Common myeloid progenitor, CD34-positive (primary cell): ENCODE data around the gene POLR1C. TPM values are rescaled to one million over a fixed set of nuclear protein-coding genes. Genes with fewer than 3 reads are reported as not detected.
A peak's percentile ranks its signal among the peaks of the same experiment; 100 is the strongest.
"Not testable (repeated sequence)": the region's sequence is repeated elsewhere in the genome, so short reads cannot be mapped to it uniquely, and the experiment has no call there.

Experiments
- CTCF ChIA-PET: fragments of 350-600 bp; sonication (Branson Sonifier 250); formaldehyde crosslinking; loops from one replicate; lab custom pipeline; 2021; ENCODE audit warnings: antibody characterized with exemption; lab: Charles Lee
- POLR2A ChIA-PET: fragments of 350-600 bp; sonication (Branson Sonifier 250); formaldehyde crosslinking; loops from one replicate; lab custom pipeline; 2021; ENCODE audit warnings: antibody characterized with exemption; lab: Charles Lee
- DNase-seq, 3 donors: peaks; one replicate each; pipeline versions ENCODE4 v3.0.0 to v3.0.0-alpha.2; 2013
- H3K27ac ChIP-seq, 2 experiments: 1 replicate in 1 of 2; 2 replicates in 1 of 2; pipeline ENCODE4 v1.7.0; 2013; ENCODE audit warnings: inconsistent platforms in 2 of 2, low read length in 2 of 2, mild to moderate bottlenecking in 2 of 2, low read depth in 1 of 2, moderate library complexity in 1 of 2; ENCODE audit not compliant: severe bottlenecking in 2 of 2, insufficient read depth in 1 of 2, poor library complexity in 1 of 2
- H3K27me3 ChIP-seq, 5 experiments: replicated peaks in 2 of 5; 1 replicate in 3 of 5; 2 replicates in 2 of 5; pipeline versions ENCODE4 v1.6.1 to v1.7.0; 2013; ENCODE audit warnings: low read length in 4 of 5, mild to moderate bottlenecking in 2 of 5, moderate library complexity in 2 of 5, inconsistent platforms in 1 of 5; ENCODE audit not compliant: insufficient read depth in 5 of 5, control insufficient read depth in 4 of 5
- H3K36me3 ChIP-seq, 4 experiments: 1 replicate in 2 of 4; 2 replicates in 2 of 4; pipeline versions ENCODE4 v1.6.1 to v1.7.0; 2013; ENCODE audit warnings: low read length in 3 of 4, control low read depth in 1 of 4, mild to moderate bottlenecking in 1 of 4; ENCODE audit not compliant: control insufficient read depth in 4 of 4, insufficient read depth in 4 of 4
- H3K4me1 ChIP-seq, 4 experiments: 1 replicate in 3 of 4; 2 replicates in 1 of 4; pipeline versions ENCODE4 v1.6.1 to v1.7.1; 2013; ENCODE audit warnings: low read length in 3 of 4, mild to moderate bottlenecking in 3 of 4, control low read depth in 1 of 4, inconsistent platforms in 1 of 4, moderate library complexity in 1 of 4; ENCODE audit not compliant: control insufficient read depth in 4 of 4, insufficient read depth in 4 of 4; ENCODE audit errors: control extremely low read depth in 1 of 4
- H3K4me3 ChIP-seq, 7 experiments: 1 replicate in 4 of 7; 2 replicates in 3 of 7; pipeline versions ENCODE4 v1.5.1 to v1.7.0; 2013; ENCODE audit warnings: mild to moderate bottlenecking in 7 of 7, low read length in 6 of 7, moderate library complexity in 6 of 7, inconsistent platforms in 2 of 7, low read depth in 2 of 7, control low read depth in 1 of 7; ENCODE audit not compliant: insufficient read depth in 4 of 7, control insufficient read depth in 1 of 7; ENCODE audit errors: extremely low read depth in 1 of 7
- H3K9me3 ChIP-seq, 5 experiments: 1 replicate in 4 of 5; 2 replicates in 1 of 5; pipeline versions ENCODE4 v1.6.1 to v1.7.1; 2013; ENCODE audit warnings: low read length in 4 of 5, mild to moderate bottlenecking in 2 of 5, inconsistent platforms in 1 of 5, low read depth in 1 of 5, moderate library complexity in 1 of 5; ENCODE audit not compliant: control insufficient read depth in 4 of 5, insufficient read depth in 2 of 5; ENCODE audit errors: control extremely low read depth in 1 of 5
- WGBS: methylation state at CpG from one replicate; pipeline ENCODE4 v1.1.5; 2013; ENCODE audit not compliant: insufficient coverage; 5-methylcytosine and 5-hydroxymethylcytosine counted together
- polyA plus RNA-seq: library from polyadenylated mRNA; unstranded; fragments of 120-200 nt; gene quantifications from one replicate; pipeline ENCODE4 v1.2.1, GENCODE V29; 2013

POLR1C gene
- 18.7 TPM for polyA plus RNA-seq

- ChIA-PET POLR2A (interaction anchor here (0.5 to 0.6 kb wide), 2 partner anchors 95 to 172 kb away, joined by 3 to 4 read pairs; no protein-coding TSS in a partner anchor), CTCF (interaction anchor here (0.9 to 2.1 kb wide), 4 partner anchors 10 to 147 kb away, joined by 3 to 10 read pairs (median 4); partner anchors contain the start of gene DLK2)
- H3K36me3 ChIP-seq: peaks cover 23 to 64% (median 54%) of the 10 kb centered on the region in 4 experiments
- DNase-seq: peak; percentile 97 to 98 (median 97)
- WGBS: under 1% methylated on average over 53 of the region's 57 CpGs
- no peaks in the 10 kb centered on the region for H3K27me3 ChIP-seq
- H3K27ac ChIP-seq: peak within 1 kb of the TSS; percentile 95 to 97
- H3K9me3 ChIP-seq: no peaks in the 10 kb centered on the region
- H3K4me1 ChIP-seq: peaks cover 16 to 34% (median 23%) of the 10 kb centered on the region in 4 experiments
- peak within 1 kb of the TSS; percentile 92 to 100 (median 99) for H3K4me3 ChIP-seq
Measured at GRCh38 chr6:43516697-43517504, at the start of gene POLR1C, which contains the start of gene YIPF3. POLR1C (plus strand) TSS chr6:43517089; CDS start chr6:43517110, 21 bp downstream. YIPF3 (minus strand) TSS chr6:43516926; CDS start chr6:43516807, 119 bp downstream.

- H3K27ac ChIP-seq, DNase-seq, POLR2A ChIA-PET, CTCF ChIA-PET, H3K4me1 ChIP-seq, H3K9me3 ChIP-seq, H3K4me3 ChIP-seq, H3K36me3 ChIP-seq: not testable (repeated sequence)
- H3K27me3 ChIP-seq: peaks cover 0 to 17% (median 10%) of the 10 kb centered on the region in 5 experiments
- 93% methylated on average over 2 of the region's 5 CpGs for WGBS
Measured at GRCh38 chr6:43467265-43467664, 49.6 kb upstream of the POLR1C start.

DNA sequence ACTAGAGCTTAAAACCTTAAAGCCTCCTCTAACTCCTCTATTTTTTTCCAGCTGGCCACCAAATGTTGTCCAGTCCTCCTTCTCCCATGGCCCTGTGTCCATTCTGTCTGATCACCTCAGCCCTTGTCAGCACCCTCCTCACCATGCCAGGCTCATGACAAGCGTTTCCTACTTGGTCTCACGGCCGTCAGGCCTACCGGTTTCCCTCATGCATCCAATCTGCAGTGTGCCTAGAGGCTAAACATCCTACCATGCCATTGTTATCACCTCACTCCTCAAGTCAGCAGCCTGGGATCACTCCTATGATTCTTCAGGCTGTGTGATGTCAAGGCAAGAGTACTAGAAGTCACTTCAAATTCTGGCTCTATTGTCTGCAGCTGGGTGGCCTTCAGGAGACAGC lies 49.1 kb upstream of the POLR1C start:
- peaks cover 0 to 12% (median 7%) of the 10 kb centered on the region in 5 experiments for H3K27me3 ChIP-seq
- no peak for DNase-seq
- WGBS: 96% methylated on average over 4 of the region's 4 CpGs
- no peaks in the 10 kb centered on the region for H3K36me3 ChIP-seq
- no peaks in the 10 kb centered on the region for H3K9me3 ChIP-seq
- H3K4me1 ChIP-seq: no peaks in the 10 kb centered on the region
- H3K27ac ChIP-seq: no peak overlapping the region
- H3K4me3 ChIP-seq: no peak overlapping the region
- POLR2A ChIA-PET: no interaction called here
- CTCF ChIA-PET: no interaction called here

DNA sequence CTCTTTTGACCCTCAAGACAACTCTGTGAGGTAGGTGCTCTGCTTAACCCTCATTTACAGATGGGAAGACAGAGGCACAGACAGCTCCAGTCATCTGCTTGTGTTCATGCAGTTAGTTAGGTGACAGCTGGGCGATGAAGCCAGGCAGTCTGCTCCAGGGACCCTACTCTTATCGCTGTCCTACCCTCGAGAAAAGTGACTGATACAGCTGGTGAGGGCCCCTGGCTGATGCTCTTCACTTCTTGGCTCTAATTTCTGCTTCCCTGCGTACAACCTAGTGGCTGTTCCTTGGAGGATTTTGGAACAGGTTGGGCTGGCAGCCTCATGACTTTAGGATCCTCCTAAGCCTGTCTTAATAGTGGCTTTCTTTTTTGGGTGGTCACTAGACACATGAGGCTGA lies 48.6 kb upstream of the POLR1C start:
- H3K36me3 ChIP-seq: no peaks in the 10 kb centered on the region
- WGBS: 95% methylated on average over 4 of the region's 4 CpGs
- POLR2A ChIA-PET: no interaction called here
- CTCF ChIA-PET: no interaction called here
- no peaks in the 10 kb centered on the region for H3K4me1 ChIP-seq
- H3K27ac ChIP-seq: no peak overlapping the region
- no peaks in the 10 kb centered on the region for H3K9me3 ChIP-seq
- H3K27me3 ChIP-seq: peaks cover 0 to 10% (median 4%) of the 10 kb centered on the region in 5 experiments
- H3K4me3 ChIP-seq: no peak overlapping the region
- DNase-seq: no peak

DNA sequence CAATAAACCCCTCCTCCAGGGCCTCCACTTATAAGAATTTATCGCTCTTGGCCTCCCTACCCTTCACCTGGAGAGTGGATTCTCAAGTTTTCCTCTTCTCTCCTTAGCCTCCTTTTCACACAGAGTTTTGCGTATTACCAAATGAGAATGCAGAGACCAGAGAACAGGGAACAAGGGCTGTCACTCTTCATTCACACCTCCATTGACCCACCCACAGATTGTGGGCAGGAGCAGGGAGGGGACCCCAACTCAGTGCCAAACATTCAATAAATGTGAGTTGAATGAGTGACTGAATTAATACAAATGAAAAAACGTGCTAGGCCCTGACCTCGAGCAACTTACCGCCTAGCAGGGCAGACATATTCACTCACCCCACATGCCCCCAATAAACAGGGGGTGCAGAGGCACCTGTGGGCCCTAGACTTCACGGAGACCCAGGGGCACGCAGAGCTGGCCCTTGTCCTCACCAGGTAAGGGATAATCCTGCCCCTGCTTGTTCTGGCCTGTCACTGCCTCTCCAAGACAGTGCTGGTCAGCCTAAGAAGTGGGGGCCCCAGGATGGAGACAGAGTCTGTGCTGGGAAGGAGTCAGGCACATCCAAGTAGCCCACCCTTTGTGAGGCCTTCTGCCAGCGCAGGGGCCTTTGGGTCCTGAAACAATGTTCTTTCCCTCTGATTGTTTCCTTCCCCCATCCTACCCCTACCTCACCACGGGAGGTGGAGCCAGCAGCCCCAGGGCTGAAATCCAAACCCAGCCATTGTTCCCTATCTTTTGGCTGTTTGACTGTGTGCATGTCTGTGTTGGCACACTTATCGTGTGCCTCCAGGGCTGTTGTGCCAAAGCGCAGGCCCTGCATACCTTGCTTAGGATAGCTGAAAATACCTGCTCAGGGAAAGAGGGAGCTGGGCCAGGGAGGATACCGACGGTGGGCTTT lies 47.9 kb upstream of the POLR1C start:
- H3K9me3 ChIP-seq: no peaks in the 10 kb centered on the region
- WGBS: 93% methylated on average over 7 of the region's 13 CpGs
- H3K36me3 ChIP-seq: no peaks in the 10 kb centered on the region
- ChIA-PET POLR2A (no interaction called here), CTCF (interaction anchor here (1.6 kb wide), 1 partner anchor 11 kb away, joined by 3 read pairs; no protein-coding TSS in a partner anchor)
- peaks cover 0 to 7% (median 2%) of the 10 kb centered on the region in 5 experiments for H3K27me3 ChIP-seq
- H3K4me1 ChIP-seq: no peaks in the 10 kb centered on the region
- no peak overlapping the region for H3K27ac ChIP-seq
- H3K4me3 ChIP-seq: no peak overlapping the region
- no peak for DNase-seq

DNA sequence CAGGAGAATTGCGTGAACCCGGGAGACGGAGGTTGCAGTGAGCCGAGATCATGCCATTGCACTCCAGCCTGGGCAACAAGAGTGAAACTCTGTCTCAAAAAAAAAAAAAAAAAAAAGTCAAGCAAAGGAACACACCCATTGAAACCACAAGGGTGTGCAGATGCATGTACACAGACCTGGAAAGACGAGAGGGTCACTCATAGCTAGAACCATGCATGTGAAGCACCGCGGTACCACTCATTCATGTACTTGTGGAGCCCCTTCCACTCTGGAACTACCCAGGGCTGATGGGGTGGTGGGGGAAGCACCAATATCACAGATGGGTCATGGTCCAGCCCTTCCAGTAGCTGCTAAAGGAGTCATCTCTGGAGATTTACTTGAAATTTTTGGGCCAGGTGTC lies 46.9 kb upstream of the POLR1C start:
- H3K36me3 ChIP-seq: no peaks in the 10 kb centered on the region
- no peaks in the 10 kb centered on the region for H3K4me1 ChIP-seq
- CTCF ChIA-PET: interaction anchor here (0.9 to 1.6 kb wide), 2 partner anchors 9 to 10 kb away, joined by 3 read pairs; no protein-coding TSS in a partner anchor
- no peak overlapping the region for H3K4me3 ChIP-seq
- no peak for DNase-seq
- no peak overlapping the region for H3K27ac ChIP-seq
- POLR2A ChIA-PET: no interaction called here
- no peaks in the 10 kb centered on the region for H3K9me3 ChIP-seq
- peaks cover 0 to 7% (median 0%) of the 10 kb centered on the region in 5 experiments for H3K27me3 ChIP-seq
- WGBS: 98% methylated on average over 4 of the region's 7 CpGs
